Nephron progenitor cell (in vitro differentiated cells): ENCODE data around the gene RESP18.

Source experiments
- DNase-seq: peaks from one replicate; pipeline ENCODE4 v3.0.0; 2021
- H3K27ac Mint-ChIP-seq: 2 replicates; pipeline ENCODE4 v1.8.0; 2021; ENCODE audit warnings: mild to moderate bottlenecking, moderate library complexity, mixed read lengths
- H3K27me3 Mint-ChIP-seq: 2 replicates; pipeline ENCODE4 v1.8.0; 2021; ENCODE audit warnings: mild to moderate bottlenecking, low read depth, mixed read lengths; ENCODE audit not compliant: poor library complexity
- H3K36me3 Mint-ChIP-seq: 2 replicates; pipeline ENCODE4 v1.8.0; 2021; ENCODE audit warnings: low read depth, mixed read lengths
- H3K4me1 Mint-ChIP-seq: 2 replicates; pipeline ENCODE4 v1.8.0; 2021; ENCODE audit warnings: mixed read lengths
- H3K4me3 Mint-ChIP-seq: 2 replicates; pipeline ENCODE4 v1.8.0; 2021; ENCODE audit warnings: mild to moderate bottlenecking, moderate library complexity, mixed read lengths
- H3K9me3 Mint-ChIP-seq: 2 replicates; pipeline ENCODE4 v1.8.0; 2021; ENCODE audit warnings: mild to moderate bottlenecking, moderate library complexity, mixed read lengths
- CTCF ChIP-seq: fragments of 200-600 bp; sonication (generic); IDR thresholded peaks from 2 replicates; pipeline ENCODE4 v1.5.0; 2021; ENCODE audit warnings: antibody characterized with exemption

Gene RESP18

GRCh38 chr2:219279916-219280516 is 52.5 kb downstream of the RESP18 start:
- DNase-seq = no peak
- Mint-ChIP-seq H3K27me3 (peaks cover 5% of the 10 kb centered on the region), H3K27ac (peak overlapping the region; percentile 95), H3K4me1 (peaks cover 54% of the 10 kb centered on the region), H3K36me3 (peaks cover 10% of the 10 kb centered on the region), H3K9me3 (no peaks in the 10 kb centered on the region), H3K4me3 (peak overlapping the region; percentile 91)
- no peak for TF ChIP-seq CTCF

GRCh38 chr2:219279151-219279915 is 53.2 kb downstream of the RESP18 start, which contains the start of gene DNAJB2:
Gene DNAJB2 (plus strand): TSS chr2:219279366. CDS start chr2:219279834, 468 bp downstream.
- H3K27ac Mint-ChIP-seq = peak within 1 kb of the TSS; percentile 95
- H3K4me1 Mint-ChIP-seq = peaks cover 61% of the 10 kb centered on the region
- no peaks in the 10 kb centered on the region for H3K9me3 Mint-ChIP-seq
- peaks cover 10% of the 10 kb centered on the region for H3K36me3 Mint-ChIP-seq
- H3K4me3 Mint-ChIP-seq = peak within 1 kb of the TSS; percentile 91
- peaks cover 5% of the 10 kb centered on the region for H3K27me3 Mint-ChIP-seq
- peak; percentile 97 for DNase-seq
- no peak for TF ChIP-seq CTCF

GRCh38 chr2:219278655-219279150 is 53.8 kb downstream of the RESP18 start:
- DNase-seq = no peak
- H3K4me1 Mint-ChIP-seq = peaks cover 62% of the 10 kb centered on the region
- no peaks in the 10 kb centered on the region for H3K9me3 Mint-ChIP-seq
- H3K27me3 Mint-ChIP-seq = peaks cover 5% of the 10 kb centered on the region
- H3K36me3 Mint-ChIP-seq = peaks cover 10% of the 10 kb centered on the region
- H3K27ac Mint-ChIP-seq = peak overlapping the region; percentile 86
- H3K4me3 Mint-ChIP-seq = peak overlapping the region; percentile 91
- TF ChIP-seq CTCF = no peak

- H3K4me3 Mint-ChIP-seq = peak overlapping the region; percentile 91
- peaks cover 5% of the 10 kb centered on the region for H3K27me3 Mint-ChIP-seq
- H3K36me3 Mint-ChIP-seq = peaks cover 6% of the 10 kb centered on the region
- H3K27ac Mint-ChIP-seq = peak overlapping the region; percentile 86
- H3K9me3 Mint-ChIP-seq = no peaks in the 10 kb centered on the region
- TF ChIP-seq CTCF = peak; percentile 97
- peak; percentile 83 for DNase-seq
- H3K4me1 Mint-ChIP-seq = peaks cover 60% of the 10 kb centered on the region
These were observed 54.6 kb downstream of the RESP18 start for GRCh38 chr2:219277703-219278654.
